Measurements from ENCODE around the gene SORCS1.

Gene SORCS1

DNA sequence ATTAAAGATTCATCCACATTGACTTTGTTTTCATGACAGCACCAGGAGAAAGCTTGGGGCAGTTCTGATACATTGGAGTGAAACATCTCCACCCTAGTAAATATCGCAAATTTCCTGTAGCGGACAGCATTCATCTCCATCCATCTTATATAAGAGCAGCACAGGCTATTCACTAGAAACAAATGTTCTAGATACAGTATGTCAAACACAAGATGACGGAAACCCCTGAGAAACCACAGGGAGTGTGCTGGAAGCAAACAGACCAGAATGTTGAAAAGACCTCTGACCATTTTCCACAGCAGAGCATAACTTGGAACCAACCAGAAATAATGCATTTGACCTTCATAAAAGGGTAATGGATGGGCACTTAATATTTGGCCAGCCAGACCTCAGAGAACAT lies 343.9 kb downstream of the SORCS1 start:
- Histone ChIP-seq H3K4me1 (ENCODE audit: control insufficient read depth in 5 of 5, insufficient read depth in 5 of 5, low read length in 5 of 5) (no peaks in the 10 kb centered on the region), H3K27ac (ENCODE audit: low read depth, low read length) (no peak overlapping the region), H3K4me3 (ENCODE audit: low read depth in 1 of 5, low read length in 5 of 5) (no peak overlapping the region), H3K9me3 (ENCODE audit: control insufficient read depth in 5 of 5, low read length in 5 of 5) (no peaks in the 10 kb centered on the region), H3K36me3 (ENCODE audit: control insufficient read depth in 5 of 5, insufficient read depth in 5 of 5, low read length in 5 of 5) (no peaks in the 10 kb centered on the region), H3K27me3 (ENCODE audit: control insufficient read depth in 5 of 5, insufficient read depth in 4 of 5, low read length in 5 of 5) (peaks cover 0 to 2% (median 0%) of the 10 kb centered on the region in 5 donors), H3K9ac (ENCODE audit: low read length in 5 of 5) (no peak overlapping the region)

DNA sequence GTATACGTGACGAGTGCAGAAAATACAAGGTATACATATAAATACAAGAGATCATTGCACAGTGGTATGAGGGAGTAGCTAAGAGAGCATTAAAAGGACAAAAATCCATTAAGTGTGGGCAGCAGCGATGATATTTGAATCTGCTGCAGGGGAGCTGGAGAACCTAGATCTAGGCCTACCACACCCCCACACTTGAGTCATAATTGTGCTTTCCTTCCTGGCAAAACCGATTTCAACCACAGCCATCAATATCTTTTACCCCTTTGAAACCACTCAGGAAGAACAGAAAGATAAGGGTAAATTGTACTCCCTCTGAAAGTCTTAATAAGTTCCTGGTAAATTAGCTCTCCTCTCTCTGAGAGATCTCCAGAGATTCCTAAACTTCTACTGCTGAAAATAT lies 345.0 kb downstream of the SORCS1 start:
- peaks cover 0 to 2% (median 0%) of the 10 kb centered on the region in 5 donors for H3K27me3 ChIP-seq (ENCODE audit: control insufficient read depth in 5 of 5, insufficient read depth in 4 of 5, low read length in 5 of 5)
- H3K9me3 ChIP-seq (ENCODE audit: control insufficient read depth in 5 of 5, low read length in 5 of 5), result no peaks in the 10 kb centered on the region
- no peak overlapping the region for H3K4me3 ChIP-seq (ENCODE audit: low read depth in 1 of 5, low read length in 5 of 5)
- H3K27ac ChIP-seq (ENCODE audit: low read depth, low read length), result no peak overlapping the region
- H3K4me1 ChIP-seq (ENCODE audit: control insufficient read depth in 5 of 5, insufficient read depth in 5 of 5, low read length in 5 of 5), result no peaks in the 10 kb centered on the region
- H3K36me3 ChIP-seq (ENCODE audit: control insufficient read depth in 5 of 5, insufficient read depth in 5 of 5, low read length in 5 of 5), result no peaks in the 10 kb centered on the region
- no peak overlapping the region for H3K9ac ChIP-seq (ENCODE audit: low read length in 5 of 5)

DNA sequence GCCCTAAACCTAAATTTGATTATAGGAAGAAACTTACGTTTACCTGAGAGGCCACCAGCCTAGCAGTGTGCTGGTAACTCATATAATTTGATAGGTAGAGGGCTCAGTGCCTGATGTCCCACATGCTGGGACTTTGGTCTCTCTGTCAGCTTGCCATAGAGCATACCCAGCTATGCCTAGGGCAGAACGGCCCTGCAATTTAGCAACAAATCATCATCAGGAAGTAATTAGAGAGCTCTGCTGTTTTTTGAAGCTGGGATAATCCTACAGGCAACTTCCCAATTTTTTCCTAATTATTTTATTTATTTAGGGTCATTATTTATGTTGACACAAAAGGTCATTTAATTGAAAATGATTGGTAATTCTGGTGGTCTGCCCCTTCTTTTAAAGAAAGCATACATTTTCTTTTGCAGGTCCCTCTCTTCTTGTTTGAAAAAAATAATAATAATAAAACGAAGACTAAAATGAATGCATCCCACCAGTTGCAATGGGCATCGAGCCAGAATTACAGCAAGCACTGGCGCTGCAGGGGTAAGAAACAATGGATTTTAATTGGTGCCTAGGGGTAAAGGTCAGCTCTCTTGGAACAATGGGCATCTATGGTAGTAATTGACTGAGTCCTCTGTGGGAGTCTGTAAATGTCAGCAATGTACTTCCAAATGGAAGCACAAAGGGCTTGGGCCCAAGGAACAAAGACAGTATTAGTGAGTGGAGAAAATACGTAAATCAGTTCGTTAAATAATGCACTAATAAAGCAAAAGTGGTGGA lies 348.0 kb downstream of the SORCS1 start:
- Histone ChIP-seq H3K4me1 (ENCODE audit: control insufficient read depth in 5 of 5, insufficient read depth in 5 of 5, low read length in 5 of 5) (no peaks in the 10 kb centered on the region), H3K4me3 (ENCODE audit: low read depth in 1 of 5, low read length in 5 of 5) (no peak overlapping the region), H3K9ac (ENCODE audit: low read length in 5 of 5) (no peak overlapping the region), H3K27me3 (ENCODE audit: control insufficient read depth in 5 of 5, insufficient read depth in 4 of 5, low read length in 5 of 5) (no peaks in the 10 kb centered on the region), H3K9me3 (ENCODE audit: control insufficient read depth in 5 of 5, low read length in 5 of 5) (no peaks in the 10 kb centered on the region), H3K36me3 (ENCODE audit: control insufficient read depth in 5 of 5, insufficient read depth in 5 of 5, low read length in 5 of 5) (no peaks in the 10 kb centered on the region), H3K27ac (ENCODE audit: low read depth, low read length) (no peak overlapping the region)

DNA sequence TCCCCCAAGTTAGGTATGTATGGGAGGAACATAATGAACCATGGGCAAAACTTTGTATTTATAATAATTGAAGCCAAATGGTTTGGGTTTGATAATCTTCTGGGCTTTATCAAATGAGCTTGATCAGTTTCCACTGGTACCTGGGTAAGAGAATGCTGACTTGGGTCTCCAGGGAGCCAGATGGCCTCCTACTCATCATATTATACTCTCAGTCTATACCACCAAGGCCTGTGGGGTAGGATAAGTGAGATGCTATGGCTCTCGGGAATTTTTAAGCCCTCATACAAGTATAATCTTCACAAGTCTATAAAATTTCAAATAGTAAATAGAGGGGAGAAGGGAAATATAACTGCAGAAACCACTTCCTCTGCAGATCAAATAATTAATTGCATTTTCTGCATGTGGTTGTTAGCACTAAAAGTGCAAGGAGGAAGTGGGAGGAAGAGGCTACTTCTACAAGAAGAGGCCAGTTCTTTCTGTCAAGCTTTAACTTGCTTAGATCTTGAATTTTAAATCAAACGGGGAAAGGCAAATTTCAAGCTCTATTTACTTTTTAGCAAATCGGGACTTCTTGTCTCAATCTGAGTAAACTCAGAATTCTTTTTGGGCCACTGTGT lies 349.0 kb downstream of the SORCS1 start:
- H3K4me1 ChIP-seq (ENCODE audit: control insufficient read depth in 5 of 5, insufficient read depth in 5 of 5, low read length in 5 of 5), result no peaks in the 10 kb centered on the region
- no peaks in the 10 kb centered on the region for H3K27me3 ChIP-seq (ENCODE audit: control insufficient read depth in 5 of 5, insufficient read depth in 4 of 5, low read length in 5 of 5)
- H3K9ac ChIP-seq (ENCODE audit: low read length in 5 of 5), result no peak overlapping the region
- H3K9me3 ChIP-seq (ENCODE audit: control insufficient read depth in 5 of 5, low read length in 5 of 5), result no peaks in the 10 kb centered on the region
- H3K36me3 ChIP-seq (ENCODE audit: control insufficient read depth in 5 of 5, insufficient read depth in 5 of 5, low read length in 5 of 5), result no peaks in the 10 kb centered on the region
- no peak overlapping the region for H3K27ac ChIP-seq (ENCODE audit: low read depth, low read length)
- H3K4me3 ChIP-seq (ENCODE audit: low read depth in 1 of 5, low read length in 5 of 5), result no peak overlapping the region

DNA sequence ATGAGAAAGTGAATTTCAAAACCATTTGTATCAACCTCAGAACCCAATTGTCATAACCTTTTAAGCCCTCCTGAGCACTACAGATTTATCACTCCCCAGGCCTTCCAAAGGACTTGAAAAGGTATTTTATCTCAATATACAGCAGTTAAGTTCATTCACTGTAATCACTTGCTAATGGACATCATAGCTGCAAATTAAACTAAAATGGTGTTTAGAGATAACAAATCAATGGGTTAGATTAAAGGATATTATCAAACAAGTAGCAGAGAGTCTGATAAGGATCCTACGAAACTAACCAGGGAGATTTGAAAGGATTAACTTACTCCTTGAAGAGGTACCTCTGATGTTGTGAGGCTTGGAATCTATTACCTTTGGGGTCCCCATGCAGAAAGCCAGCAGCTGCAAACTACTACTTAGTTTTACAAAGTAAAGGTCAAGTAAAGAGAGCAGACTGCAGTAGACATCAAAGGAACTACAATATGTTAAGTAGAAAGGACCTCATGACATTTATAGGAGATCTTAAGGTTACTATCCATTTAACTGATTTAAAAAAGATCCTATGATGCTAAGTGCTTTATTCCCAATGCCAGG lies 359.4 kb downstream of the SORCS1 start:
- Histone ChIP-seq H3K27ac (ENCODE audit: low read depth, low read length) (no peak overlapping the region), H3K27me3 (ENCODE audit: control insufficient read depth in 5 of 5, insufficient read depth in 4 of 5, low read length in 5 of 5) (no peaks in the 10 kb centered on the region), H3K4me3 (ENCODE audit: low read depth in 1 of 5, low read length in 5 of 5) (no peak overlapping the region), H3K36me3 (ENCODE audit: control insufficient read depth in 5 of 5, insufficient read depth in 5 of 5, low read length in 5 of 5) (no peaks in the 10 kb centered on the region), H3K4me1 (ENCODE audit: control insufficient read depth in 5 of 5, insufficient read depth in 5 of 5, low read length in 5 of 5) (no peaks in the 10 kb centered on the region), H3K9me3 (ENCODE audit: control insufficient read depth in 5 of 5, low read length in 5 of 5) (no peaks in the 10 kb centered on the region), H3K9ac (ENCODE audit: low read length in 5 of 5) (no peak overlapping the region)

DNA sequence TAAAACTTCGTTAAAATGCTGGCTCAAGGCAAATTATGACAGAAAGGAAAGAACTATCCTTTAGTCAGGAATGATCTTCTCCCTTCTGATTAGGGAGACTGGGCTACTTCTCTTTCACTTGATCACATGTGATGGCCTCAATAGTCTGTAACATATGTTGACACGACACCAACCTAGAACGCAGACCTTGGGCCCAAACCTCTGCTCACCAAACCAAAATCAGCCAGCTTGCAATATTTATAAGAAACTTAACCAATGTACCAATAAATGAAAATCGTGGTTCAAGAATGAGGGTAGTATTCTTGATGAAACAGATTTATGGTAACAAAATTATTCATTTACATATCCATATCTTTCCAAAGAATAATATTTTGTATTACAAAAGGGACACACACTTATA lies 361.6 kb downstream of the SORCS1 start:
- Histone ChIP-seq H3K36me3 (ENCODE audit: control insufficient read depth in 5 of 5, insufficient read depth in 5 of 5, low read length in 5 of 5) (no peaks in the 10 kb centered on the region), H3K27ac (ENCODE audit: low read depth, low read length) (no peak overlapping the region), H3K4me1 (ENCODE audit: control insufficient read depth in 5 of 5, insufficient read depth in 5 of 5, low read length in 5 of 5) (no peaks in the 10 kb centered on the region), H3K9me3 (ENCODE audit: control insufficient read depth in 5 of 5, low read length in 5 of 5) (no peaks in the 10 kb centered on the region), H3K27me3 (ENCODE audit: control insufficient read depth in 5 of 5, insufficient read depth in 4 of 5, low read length in 5 of 5) (no peaks in the 10 kb centered on the region), H3K9ac (ENCODE audit: low read length in 5 of 5) (no peak overlapping the region), H3K4me3 (ENCODE audit: low read depth in 1 of 5, low read length in 5 of 5) (no peak overlapping the region)

DNA sequence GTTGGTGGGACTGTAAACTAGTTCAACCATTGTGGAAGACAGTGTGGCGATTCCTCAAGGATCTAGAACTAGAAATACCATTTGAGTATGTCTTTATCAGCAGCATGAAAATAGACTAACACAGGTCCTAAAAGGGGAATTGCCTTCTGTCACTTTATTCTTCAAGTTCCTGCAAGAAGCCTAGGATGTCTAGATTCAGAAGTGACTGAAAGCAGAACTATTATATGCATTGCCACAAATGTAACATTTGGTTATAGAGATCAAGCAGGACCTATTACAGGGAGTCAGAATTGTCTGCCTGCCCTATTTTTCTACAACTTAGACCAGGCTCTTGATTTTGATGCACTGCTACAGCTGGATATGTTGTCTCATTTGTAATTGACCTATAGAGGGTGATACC lies 364.7 kb downstream of the SORCS1 start:
- Histone ChIP-seq H3K4me1 (ENCODE audit: control insufficient read depth in 5 of 5, insufficient read depth in 5 of 5, low read length in 5 of 5) (no peaks in the 10 kb centered on the region), H3K27ac (ENCODE audit: low read depth, low read length) (no peak overlapping the region), H3K9ac (ENCODE audit: low read length in 5 of 5) (no peak overlapping the region), H3K27me3 (ENCODE audit: control insufficient read depth in 5 of 5, insufficient read depth in 4 of 5, low read length in 5 of 5) (no peaks in the 10 kb centered on the region), H3K36me3 (ENCODE audit: control insufficient read depth in 5 of 5, insufficient read depth in 5 of 5, low read length in 5 of 5) (no peaks in the 10 kb centered on the region), H3K9me3 (ENCODE audit: control insufficient read depth in 5 of 5, low read length in 5 of 5) (no peaks in the 10 kb centered on the region), H3K4me3 (ENCODE audit: low read depth in 1 of 5, low read length in 5 of 5) (no peak overlapping the region)

DNA sequence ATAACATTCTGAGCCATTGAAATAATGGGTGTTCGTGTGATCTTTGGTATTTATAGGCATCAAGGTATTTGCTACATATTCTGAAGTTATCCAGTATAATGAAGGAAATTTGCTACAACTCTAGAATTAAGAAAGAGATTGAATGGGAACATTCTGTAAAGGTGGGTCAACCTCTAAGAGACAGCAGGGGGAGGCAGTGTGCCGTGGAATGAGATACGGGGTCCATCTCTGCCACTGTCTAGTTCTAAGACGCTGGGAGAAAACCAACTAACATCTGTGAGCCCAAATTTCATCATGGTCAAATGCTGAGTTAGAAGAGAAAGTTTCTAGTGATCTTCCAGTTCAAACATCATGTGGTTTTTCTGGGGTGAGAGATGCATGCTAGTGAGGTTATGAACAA lies 368.9 kb downstream of the SORCS1 start:
- no peaks in the 10 kb centered on the region for H3K4me1 ChIP-seq (ENCODE audit: control insufficient read depth in 5 of 5, insufficient read depth in 5 of 5, low read length in 5 of 5)
- H3K9me3 ChIP-seq (ENCODE audit: control insufficient read depth in 5 of 5, low read length in 5 of 5), result no peaks in the 10 kb centered on the region

DNA sequence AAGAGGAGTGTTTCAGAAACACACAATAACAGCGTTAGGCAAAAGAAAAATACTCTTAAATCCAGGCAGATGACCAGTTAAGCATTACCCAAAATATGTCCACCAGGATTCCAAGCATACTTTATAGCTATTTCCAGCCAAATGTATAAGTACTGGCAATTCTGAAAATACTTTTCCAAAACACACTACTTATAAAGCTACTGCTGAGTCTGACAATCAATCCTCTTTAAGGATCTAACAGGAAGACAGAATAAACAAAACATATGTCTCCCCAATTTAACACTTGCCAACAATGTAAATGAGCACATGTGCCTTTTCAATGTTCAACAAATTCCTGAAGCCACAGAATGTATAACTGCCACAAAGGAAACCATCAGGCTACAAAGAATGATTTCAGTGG lies 370.9 kb downstream of the SORCS1 start:
- Histone ChIP-seq H3K27ac (ENCODE audit: low read depth, low read length) (no peak overlapping the region), H3K9ac (ENCODE audit: low read length in 5 of 5) (no peak overlapping the region), H3K4me1 (ENCODE audit: control insufficient read depth in 5 of 5, insufficient read depth in 5 of 5, low read length in 5 of 5) (no peaks in the 10 kb centered on the region), H3K36me3 (ENCODE audit: control insufficient read depth in 5 of 5, insufficient read depth in 5 of 5, low read length in 5 of 5) (no peaks in the 10 kb centered on the region), H3K4me3 (ENCODE audit: low read depth in 1 of 5, low read length in 5 of 5) (no peak overlapping the region), H3K9me3 (ENCODE audit: control insufficient read depth in 5 of 5, low read length in 5 of 5) (no peaks in the 10 kb centered on the region), H3K27me3 (ENCODE audit: control insufficient read depth in 5 of 5, insufficient read depth in 4 of 5, low read length in 5 of 5) (no peaks in the 10 kb centered on the region)

More for the DNA sequence above, 368.9 kb downstream of the SORCS1 start:
- no peaks in the 10 kb centered on the region for H3K27me3 ChIP-seq (ENCODE audit: control insufficient read depth in 5 of 5, insufficient read depth in 4 of 5, low read length in 5 of 5)
- H3K4me3 ChIP-seq (ENCODE audit: low read depth in 1 of 5, low read length in 5 of 5), result no peak overlapping the region
- no peak overlapping the region for H3K9ac ChIP-seq (ENCODE audit: low read length in 5 of 5)
- H3K36me3 ChIP-seq (ENCODE audit: control insufficient read depth in 5 of 5, insufficient read depth in 5 of 5, low read length in 5 of 5), result no peaks in the 10 kb centered on the region
- H3K27ac ChIP-seq (ENCODE audit: low read depth, low read length), result no peak overlapping the region

DNA sequence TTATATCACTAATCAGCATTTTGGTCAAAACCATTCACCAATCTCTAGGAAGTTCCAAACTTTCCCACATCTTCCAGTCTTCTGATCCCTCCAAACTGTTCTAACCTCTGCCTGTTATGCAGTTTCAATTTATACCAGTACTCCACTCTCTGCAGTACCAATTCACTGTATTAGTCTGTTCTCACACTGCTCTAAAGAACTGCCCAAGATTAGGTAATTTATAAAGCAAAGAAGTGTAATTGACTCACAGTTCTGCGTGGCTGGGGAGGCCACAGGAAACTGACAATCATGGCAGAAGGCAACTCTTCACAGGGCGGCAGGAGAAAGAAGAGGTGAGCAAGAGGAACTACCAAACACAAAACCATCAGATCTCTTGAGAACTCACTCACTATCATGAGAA lies 374.9 kb downstream of the SORCS1 start:
- no peaks in the 10 kb centered on the region for H3K27me3 ChIP-seq (ENCODE audit: control insufficient read depth in 5 of 5, insufficient read depth in 4 of 5, low read length in 5 of 5)
- no peaks in the 10 kb centered on the region for H3K36me3 ChIP-seq (ENCODE audit: control insufficient read depth in 5 of 5, insufficient read depth in 5 of 5, low read length in 5 of 5)
- H3K4me3 ChIP-seq (ENCODE audit: low read depth in 1 of 5, low read length in 5 of 5), result no peak overlapping the region
- H3K9me3 ChIP-seq (ENCODE audit: control insufficient read depth in 5 of 5, low read length in 5 of 5), result no peaks in the 10 kb centered on the region
- no peaks in the 10 kb centered on the region for H3K4me1 ChIP-seq (ENCODE audit: control insufficient read depth in 5 of 5, insufficient read depth in 5 of 5, low read length in 5 of 5)
- H3K9ac ChIP-seq (ENCODE audit: low read length in 5 of 5), result no peak overlapping the region
- no peak overlapping the region for H3K27ac ChIP-seq (ENCODE audit: low read depth, low read length)
